ENCODE measurements around the gene TICRR.

Gene TICRR

GRCh38 chr15:89670971-89671560 is 95.8 kb downstream of the TICRR start:
- H3K4me3 ChIP-seq (ENCODE audit: low read depth, low read length), result no peak overlapping the region

- no peak overlapping the region for H3K4me3 ChIP-seq (ENCODE audit: low read depth, low read length)
Measured at GRCh38 chr15:89671687-89672086, 96.4 kb downstream of the TICRR start.

- no peak overlapping the region for H3K4me3 ChIP-seq (ENCODE audit: low read depth, low read length)
Measured at GRCh38 chr15:89672221-89673164, 97.2 kb downstream of the TICRR start.

- H3K4me3 ChIP-seq (ENCODE audit: low read depth, low read length), result no peak overlapping the region
Measured at GRCh38 chr15:89673165-89673512, 97.9 kb downstream of the TICRR start.

- no peak overlapping the region for H3K4me3 ChIP-seq (ENCODE audit: low read depth, low read length)
Measured at GRCh38 chr15:89674526-89674925, 99.3 kb downstream of the TICRR start.

GRCh38 chr15:89675606-89676005 is 100.3 kb downstream of the TICRR start:
- no peak overlapping the region for H3K4me3 ChIP-seq (ENCODE audit: low read depth, low read length)

- no peak overlapping the region for H3K4me3 ChIP-seq (ENCODE audit: low read depth, low read length)
Measured at GRCh38 chr15:89677381-89677780, 102.1 kb downstream of the TICRR start.
